Natural killer cell (primary cell): ENCODE data around the gene RPL10A. TPM values are rescaled to one million over a fixed set of nuclear protein-coding genes. Genes with fewer than 3 reads are reported as not detected.

ENCODE experiments used
- ATAC-seq, 3 donors: fragments of 150-1000 bp in 2 of 3; fragments of 200-7000 bp in 1 of 3; cut with Tn5 transposase; 1 replicate in 1 of 3; 2 replicates in 2 of 3; pipeline ENCODE4 v1.10.0; 2021; ENCODE audit warnings: mild to moderate bottlenecking in 2 of 3, moderate library complexity in 2 of 3
- DNase-seq, 2 donors: peaks; one replicate each; pipeline versions ENCODE4 v3.0.0 to v3.0.0-alpha.2; 2013 to 2021; ENCODE audit warnings: mixed read lengths in 1 of 2
- H3K27ac ChIP-seq: one replicate; pipeline ENCODE4 v1.5.1; 2013; ENCODE audit warnings: mild to moderate bottlenecking, low read length
- H3K27me3 ChIP-seq: one replicate; pipeline ENCODE4 v1.6.1; 2013; ENCODE audit warnings: low read length; ENCODE audit not compliant: control insufficient read depth, insufficient read depth
- H3K36me3 ChIP-seq: one replicate; pipeline ENCODE4 v1.6.1; 2013; ENCODE audit warnings: low read length; ENCODE audit not compliant: control insufficient read depth, insufficient read depth
- H3K4me1 ChIP-seq: one replicate; pipeline ENCODE4 v1.6.1; 2013; ENCODE audit warnings: low read length; ENCODE audit not compliant: control insufficient read depth, insufficient read depth
- H3K4me3 ChIP-seq: one replicate; pipeline ENCODE4 v1.5.1; 2013; ENCODE audit warnings: low read length
- H3K9me3 ChIP-seq: one replicate; pipeline ENCODE4 v1.6.1; 2013; ENCODE audit warnings: low read length; ENCODE audit not compliant: control insufficient read depth, insufficient read depth
- H3K27ac Mint-ChIP-seq, 2 donors: one replicate each; pipeline ENCODE4 v1.8.0; 2022; ENCODE audit warnings: mild to moderate bottlenecking in 2 of 2, mixed read lengths in 2 of 2, moderate library complexity in 1 of 2
- H3K27me3 Mint-ChIP-seq, 2 donors: one replicate each; pipeline ENCODE4 v1.8.0; 2022; ENCODE audit warnings: low read depth in 2 of 2, mixed read lengths in 2 of 2
- H3K36me3 Mint-ChIP-seq: one replicate; pipeline ENCODE4 v1.8.0; 2022; ENCODE audit warnings: mixed read lengths
- H3K4me1 Mint-ChIP-seq, 2 donors: one replicate each; pipeline ENCODE4 v1.8.0; 2022; ENCODE audit warnings: mixed read lengths in 2 of 2
- H3K4me3 Mint-ChIP-seq: one replicate; pipeline ENCODE4 v1.8.0; 2022; ENCODE audit warnings: mild to moderate bottlenecking, moderate library complexity, mixed read lengths
- H3K9me3 Mint-ChIP-seq, 2 donors: one replicate each; pipeline ENCODE4 v1.8.0; 2022; ENCODE audit warnings: mixed read lengths in 2 of 2
- WGBS: methylation state at CpG from one replicate; pipeline ENCODE4 v1.1.7; 2013; ENCODE audit warnings: missing lambda C conversion rate; ENCODE audit not compliant: insufficient coverage; 5-methylcytosine and 5-hydroxymethylcytosine counted together
- intact Hi-C: fragments of 100-400 bp; cut with micrococcal nuclease; formaldehyde crosslinking; loops from one replicate; pipeline ENCODE4 v1.14.2; 2022
- total RNA-seq, 4 donors: library from RNA; stranded (reverse); fragments of 120-200 nt in 1 of 4; gene quantifications; one replicate each; pipeline versions ENCODE4 v1.2.3 to v1.2.4, GENCODE V29; 2013 to 2022
- TF ChIP-seq, protein P1 (sequence below): fragments of 200-600 bp; IDR thresholded peaks from one replicate; pipeline ENCODE4 v1.8.0; 2022; ENCODE audit warnings: antibody characterized with exemption

Gene RPL10A
- total RNA-seq, 3 donors from 2014 or later (not counting 1 experiment from before 2014, with no cell fraction given) = 723 to 943 (median 942) TPM

DNA sequence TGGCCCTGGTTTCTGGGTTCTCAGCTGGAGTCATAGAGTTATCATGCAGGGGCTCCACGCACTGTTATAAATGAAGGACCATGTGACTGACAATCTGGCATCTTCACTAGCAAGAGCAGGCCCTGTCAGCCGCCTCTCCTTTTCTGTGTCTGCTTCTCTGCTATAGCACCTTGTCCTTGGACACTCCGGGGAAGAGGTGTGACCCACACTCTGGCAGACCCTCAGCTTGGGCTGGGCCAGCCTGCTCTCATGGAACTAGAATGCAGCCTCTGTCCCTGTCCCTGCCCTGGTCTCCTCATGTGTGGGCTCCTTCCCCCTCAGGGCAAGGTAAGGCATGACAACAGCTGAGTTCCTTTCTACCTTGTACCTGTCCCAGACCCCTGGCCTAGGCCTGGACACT, 27.0 kb upstream of the RPL10A start:
- Histone ChIP-seq H3K36me3 (no peaks in the 10 kb centered on the region), H3K27me3 (no peaks in the 10 kb centered on the region), H3K9me3 (no peaks in the 10 kb centered on the region), H3K4me1 (peaks cover 7% of the 10 kb centered on the region), H3K4me3 (no peak overlapping the region), H3K27ac (no peak overlapping the region)
- H3K36me3 Mint-ChIP-seq = no peaks in the 10 kb centered on the region
- H3K4me3 Mint-ChIP-seq = no peak overlapping the region
- peaks cover 0 to 6% of the 10 kb centered on the region in 2 donors for H3K4me1 Mint-ChIP-seq
- DNase-seq (no peak), ATAC-seq (no peak)
- intact Hi-C loops = no loop called here
- TF ChIP-seq, protein P1, sequence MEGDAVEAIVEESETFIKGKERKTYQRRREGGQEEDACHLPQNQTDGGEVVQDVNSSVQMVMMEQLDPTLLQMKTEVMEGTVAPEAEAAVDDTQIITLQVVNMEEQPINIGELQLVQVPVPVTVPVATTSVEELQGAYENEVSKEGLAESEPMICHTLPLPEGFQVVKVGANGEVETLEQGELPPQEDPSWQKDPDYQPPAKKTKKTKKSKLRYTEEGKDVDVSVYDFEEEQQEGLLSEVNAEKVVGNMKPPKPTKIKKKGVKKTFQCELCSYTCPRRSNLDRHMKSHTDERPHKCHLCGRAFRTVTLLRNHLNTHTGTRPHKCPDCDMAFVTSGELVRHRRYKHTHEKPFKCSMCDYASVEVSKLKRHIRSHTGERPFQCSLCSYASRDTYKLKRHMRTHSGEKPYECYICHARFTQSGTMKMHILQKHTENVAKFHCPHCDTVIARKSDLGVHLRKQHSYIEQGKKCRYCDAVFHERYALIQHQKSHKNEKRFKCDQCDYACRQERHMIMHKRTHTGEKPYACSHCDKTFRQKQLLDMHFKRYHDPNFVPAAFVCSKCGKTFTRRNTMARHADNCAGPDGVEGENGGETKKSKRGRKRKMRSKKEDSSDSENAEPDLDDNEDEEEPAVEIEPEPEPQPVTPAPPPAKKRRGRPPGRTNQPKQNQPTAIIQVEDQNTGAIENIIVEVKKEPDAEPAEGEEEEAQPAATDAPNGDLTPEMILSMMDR = no peak
- H3K27me3 Mint-ChIP-seq = no peaks in the 10 kb centered on the region
- no peaks in the 10 kb centered on the region for H3K9me3 Mint-ChIP-seq
- WGBS = 91% methylated on average over 3 of the region's 3 CpGs
- no peak overlapping the region for H3K27ac Mint-ChIP-seq

DNA sequence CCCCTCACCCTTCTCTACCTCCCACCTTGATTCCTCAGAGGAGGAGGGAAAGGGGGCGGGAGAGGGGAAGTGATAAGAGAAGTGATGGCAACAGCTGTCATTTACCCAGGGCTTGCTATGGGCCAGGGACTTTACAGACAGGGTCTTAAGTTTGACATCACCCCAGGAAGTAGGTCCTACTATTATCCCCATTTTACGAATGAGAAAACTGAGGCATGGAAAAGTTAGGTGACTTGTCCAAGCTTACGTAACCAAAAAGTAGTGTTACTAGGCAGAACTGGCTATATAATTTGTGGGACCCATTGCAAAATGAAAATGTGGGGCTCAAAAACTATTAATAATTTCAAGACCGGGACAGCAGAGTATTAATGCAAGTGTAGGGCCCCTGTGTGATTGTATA, 26.6 kb upstream of the RPL10A start:
- H3K4me1 ChIP-seq = peaks cover 7% of the 10 kb centered on the region
- ATAC-seq = no peak
- no peaks in the 10 kb centered on the region for H3K27me3 Mint-ChIP-seq
- no peak overlapping the region for H3K27ac ChIP-seq
- H3K36me3 ChIP-seq = no peaks in the 10 kb centered on the region
- no peaks in the 10 kb centered on the region for H3K9me3 ChIP-seq
- WGBS = 100% methylated on average over 4 of the region's 4 CpGs
- H3K4me1 Mint-ChIP-seq = peaks cover 0 to 6% of the 10 kb centered on the region in 2 donors
- H3K27me3 ChIP-seq = no peaks in the 10 kb centered on the region
- H3K36me3 Mint-ChIP-seq = no peaks in the 10 kb centered on the region
- no peak overlapping the region for H3K4me3 ChIP-seq
- no peak overlapping the region for H3K27ac Mint-ChIP-seq
- TF ChIP-seq, protein P1 = no peak
- no peaks in the 10 kb centered on the region for H3K9me3 Mint-ChIP-seq
- intact Hi-C loops = no loop called here
- DNase-seq = no peak
- H3K4me3 Mint-ChIP-seq = no peak overlapping the region

DNA sequence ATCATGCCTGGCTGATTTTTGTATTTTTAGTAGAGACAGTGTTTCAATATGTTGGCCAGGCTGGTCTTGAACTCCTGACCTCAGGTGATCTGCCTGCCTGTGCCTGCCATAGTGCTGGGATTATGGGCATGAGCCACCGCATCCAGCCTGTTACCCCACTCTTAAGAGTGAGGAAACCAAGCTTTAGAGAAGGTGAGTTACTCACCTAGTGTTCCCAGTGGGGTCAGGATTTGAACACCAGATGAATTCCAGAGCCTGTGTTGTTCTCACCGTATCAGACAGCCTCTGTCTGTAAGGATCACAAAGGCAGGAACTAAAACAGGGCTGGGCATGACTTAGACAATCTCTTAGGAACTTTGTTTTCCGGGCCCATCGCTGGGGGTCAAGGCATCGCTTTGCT, 25.5 kb upstream of the RPL10A start:
- no peaks in the 10 kb centered on the region for H3K9me3 Mint-ChIP-seq
- intact Hi-C loops = no loop called here
- no peaks in the 10 kb centered on the region for H3K27me3 ChIP-seq
- no peak overlapping the region for H3K4me3 Mint-ChIP-seq
- no peak overlapping the region for H3K27ac Mint-ChIP-seq
- H3K4me1 ChIP-seq = peaks cover 7% of the 10 kb centered on the region
- no peak overlapping the region for H3K4me3 ChIP-seq
- no peak for DNase-seq
- peaks cover 0 to 2% of the 10 kb centered on the region in 2 donors for H3K27me3 Mint-ChIP-seq
- TF ChIP-seq, protein P1 = no peak
- ATAC-seq = no peak
- no peaks in the 10 kb centered on the region for H3K36me3 ChIP-seq
- H3K4me1 Mint-ChIP-seq = peaks cover 0 to 6% of the 10 kb centered on the region in 2 donors
- no peak overlapping the region for H3K27ac ChIP-seq
- WGBS = 95% methylated on average over 5 of the region's 5 CpGs
- no peaks in the 10 kb centered on the region for H3K36me3 Mint-ChIP-seq
- no peaks in the 10 kb centered on the region for H3K9me3 ChIP-seq

DNA sequence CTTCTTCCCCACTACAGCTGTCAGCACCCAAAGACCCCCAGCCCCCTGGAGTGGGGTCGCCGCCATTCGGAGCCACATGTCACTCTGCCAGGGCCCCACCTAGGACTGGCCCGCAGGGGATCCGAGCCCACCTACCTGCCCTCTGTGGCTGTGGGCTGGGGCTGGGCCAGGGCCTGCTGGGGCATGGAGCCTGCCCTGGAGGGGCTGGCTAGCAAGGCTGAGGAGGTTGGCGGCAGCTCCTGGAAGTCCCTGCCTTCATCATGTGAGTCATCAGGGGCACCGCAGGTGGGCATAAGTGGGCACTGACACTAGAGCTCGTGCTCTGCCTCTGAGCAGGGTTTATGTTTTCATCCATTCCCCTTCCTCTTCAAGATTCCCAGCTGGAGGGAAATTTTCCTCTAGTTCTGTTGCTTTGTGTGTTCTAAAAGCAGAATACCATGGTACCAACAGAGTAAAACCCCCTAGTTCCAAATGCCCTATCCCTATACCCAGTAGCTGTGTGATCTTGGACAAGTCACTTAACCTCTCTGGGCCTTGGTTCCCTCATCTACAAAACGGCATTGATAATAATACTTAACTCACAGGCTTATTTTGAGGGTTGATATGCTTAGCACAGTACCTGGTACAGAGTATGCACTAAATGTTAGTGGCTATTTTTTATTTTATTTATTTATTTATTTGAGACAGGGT, 24.7 kb upstream of the RPL10A start:
- Histone ChIP-seq H3K27me3 (no peaks in the 10 kb centered on the region), H3K4me1 (peaks cover 7% of the 10 kb centered on the region), H3K4me3 (no peak overlapping the region), H3K9me3 (no peaks in the 10 kb centered on the region), H3K27ac (no peak overlapping the region), H3K36me3 (no peaks in the 10 kb centered on the region)
- no peak for DNase-seq
- Mint-ChIP-seq H3K36me3 (no peaks in the 10 kb centered on the region), H3K4me3 (no peak overlapping the region), H3K9me3 (no peaks in the 10 kb centered on the region), H3K4me1 (peaks cover 0 to 6% of the 10 kb centered on the region in 2 donors), H3K27me3 (peaks cover 0 to 2% of the 10 kb centered on the region in 2 donors), H3K27ac (no peak overlapping the region)
- 95% methylated on average over 9 of the region's 9 CpGs for WGBS
- no peak for ATAC-seq
- intact Hi-C loops = no loop called here
- TF ChIP-seq, protein P1 = no peak
